ENCODE data around the gene MAPT.

- TF ChIP-seq EZH2 (IDR thresholded peaks at IDR 0.05; ENCODE audit: borderline replicate concordance, low read depth, low read length, poor library complexity, severe bottlenecking), result no peak
- no peak for TF ChIP-seq CTCF (conservative IDR thresholded peaks at IDR 0.05; ENCODE audit: low read depth, low read length)
Observed at GRCh38 chr17:45863857-45864654, 30.3 kb upstream of the MAPT start.

Measured in A673 (cell line).